Vagina (tissue), 2 donors: Measurements from ENCODE around the gene EIF3K. TPM values are rescaled to one million over a fixed set of nuclear protein-coding genes. Genes with fewer than 3 reads are reported as not detected.

Experiments used
- DNase-seq, 2 donors: peaks; one replicate each; pipeline ENCODE4 v3.0.0-alpha.2; 2017; ENCODE audit errors: extremely low spot score in 2 of 2
- H3K27ac ChIP-seq: fragments of 200-600 bp; sonication (generic); one replicate; pipeline ENCODE4 v1.5.1; 2019
- H3K27me3 ChIP-seq: fragments of 200-600 bp; sonication (generic); one replicate; pipeline ENCODE4 v1.5.1; 2019
- H3K36me3 ChIP-seq, 2 donors: fragments of 200-600 bp; sonication (generic); one replicate each; pipeline ENCODE4 v1.5.1; 2017 to 2019
- H3K4me1 ChIP-seq: fragments of 200-600 bp; sonication (generic); one replicate; pipeline ENCODE4 v1.5.1; 2019
- H3K4me3 ChIP-seq, 2 donors: fragments of 200-600 bp; sonication (generic); 1 replicate in 1 of 2; 2 replicates in 1 of 2; pipeline ENCODE4 v1.5.1; 2016 to 2019
- H3K9me3 ChIP-seq: fragments of 200-600 bp; sonication (generic); one replicate; pipeline ENCODE4 v1.5.1; 2019
- CTCF ChIP-seq, 3 experiments: fragments of 450-650 bp in 2 of 3; fragments of 200-600 bp in 1 of 3; sonication (generic) in 1 of 3; IDR thresholded peaks; one replicate each; pipeline ENCODE4 v1.5.1; 2017 to 2019; ENCODE audit warnings: antibody characterized with exemption in 3 of 3, mild to moderate bottlenecking in 2 of 3, moderate library complexity in 2 of 3
- POLR2A ChIP-seq, 2 donors: fragments of 450-650 bp; IDR thresholded peaks; one replicate each; pipeline ENCODE4 v1.6.1; 2017; ENCODE audit warnings: antibody characterized with exemption in 2 of 2, mild to moderate bottlenecking in 2 of 2, moderate library complexity in 2 of 2
- POLR2AphosphoS5 ChIP-seq, 2 donors: sonication (generic); formaldehyde crosslinking; IDR thresholded peaks; one replicate each; pipeline ENCODE4 v1.9.0; 2017; ENCODE audit warnings: antibody characterized with exemption in 2 of 2, mild to moderate bottlenecking in 2 of 2, low read depth in 1 of 2; ENCODE audit not compliant: insufficient read depth in 1 of 2
- intact Hi-C: fragments of 100-400 bp; cut with DNase I; formaldehyde crosslinking; loops from one replicate; pipeline ENCODE4 v1.15.1; 2023
- total RNA-seq: library from RNA; depleted of rRNA; stranded (reverse); fragments of >200 nt; gene quantifications from one replicate; pipeline ENCODE4 v1.2.3, GENCODE V29; 2016

EIF3K gene
- total RNA-seq, 1 donor from 2014 or later = 349 TPM

GRCh38 chr19:38686530-38686888 lies 67.5 kb downstream of the EIF3K start:
- no peaks in the 10 kb centered on the region for H3K27me3 ChIP-seq

More at GRCh38 chr19:38686530-38686888, 67.5 kb downstream of the EIF3K start:
- H3K36me3 ChIP-seq = no peaks in the 10 kb centered on the region
- H3K4me3 ChIP-seq = no peak overlapping the region
- H3K27ac ChIP-seq = peak overlapping the region; percentile 98
- intact Hi-C loops = no loop called here
- peaks cover 83% of the 10 kb centered on the region for H3K4me1 ChIP-seq
- H3K9me3 ChIP-seq = no peaks in the 10 kb centered on the region
- DNase-seq = no peak
- TF ChIP-seq POLR2A (IDR thresholded peaks at IDR 0.05) = no peak
- TF ChIP-seq POLR2AphosphoS5 (IDR thresholded peaks at IDR 0.05; ENCODE audit: insufficient read depth in 1 of 2, low read depth in 1 of 2) = no peak
- no peak for TF ChIP-seq CTCF (IDR thresholded peaks at IDR 0.05)

Other genes starting within 250 kb of the EIF3K start
- 169 TPM for gene PSMD8, start 244.6 kb upstream of the EIF3K start, total RNA-seq
- not detected for gene GGN, start 231.2 kb upstream of the EIF3K start, total RNA-seq
- 0.49 TPM for gene SPRED3, start 230.5 kb upstream of the EIF3K start, total RNA-seq
- gene FAM98C, start 216.1 kb upstream of the EIF3K start, total RNA-seq = 32.7 TPM
- 2.9 TPM for gene RASGRP4, start 193.0 kb upstream of the EIF3K start, total RNA-seq
- 1.5 TPM for gene RYR1, start 185.5 kb upstream of the EIF3K start, total RNA-seq
- gene MAP4K1, start 1.2 kb upstream of the EIF3K start, total RNA-seq = 47.9 TPM
- 513 TPM for gene ACTN4, start 28.5 kb downstream of the EIF3K start, total RNA-seq
- gene CAPN12, start 125.3 kb downstream of the EIF3K start, total RNA-seq = 9.6 TPM
- 269 TPM for gene LGALS7, start 154.3 kb downstream of the EIF3K start, total RNA-seq
- gene LGALS7B, start 170.0 kb downstream of the EIF3K start, total RNA-seq = 760 TPM
- gene LGALS4, start 193.8 kb downstream of the EIF3K start, total RNA-seq = not detected
- gene ECH1, start 212.6 kb downstream of the EIF3K start, total RNA-seq = 158 TPM
- gene HNRNPL, start 230.8 kb downstream of the EIF3K start, total RNA-seq = 190 TPM